HepG2 (cell line): ENCODE measurements around the gene CDK13. TPM values are rescaled to one million over a fixed set of nuclear protein-coding genes. Genes with fewer than 3 reads are reported as not detected.
A peak's percentile ranks its signal among the peaks of the same experiment; 100 is the strongest.

Source experiments
- ATRX ChIP-seq: sonication (generic); formaldehyde crosslinking; IDR thresholded peaks from 2 replicates; pipeline ENCODE4 v1.4.0; 2020; ENCODE audit warnings: missing genetic modification reagents, borderline replicate concordance
- BHLHE40 ChIP-seq: IDR thresholded peaks from 2 replicates; pipeline ENCODE4 v1.6.1; 2011; ENCODE audit warnings: low read length, improper control_type of control experiment
- ISX ChIP-seq: sonication (generic); formaldehyde crosslinking; conservative IDR thresholded peaks from 2 replicates; pipeline ENCODE4 v1.5.0; 2020; ENCODE audit warnings: missing genetic modification reagents
- MAF1 ChIP-seq: sonication (generic); formaldehyde crosslinking; IDR thresholded peaks from 2 replicates; pipeline ENCODE4 v1.5.0; 2020; ENCODE audit warnings: missing genetic modification reagents, borderline replicate concordance
- MYC ChIP-seq: sonication (generic); formaldehyde crosslinking; IDR thresholded peaks from 2 replicates; pipeline ENCODE4 v1.9.0; 2021; ENCODE audit warnings: missing genetic modification reagents, borderline replicate concordance
- PHF20 ChIP-seq: sonication (generic); formaldehyde crosslinking; IDR thresholded peaks from 2 replicates; pipeline ENCODE4 v1.5.0; 2020; ENCODE audit warnings: mild to moderate bottlenecking, missing genetic modification reagents
- RFX3 ChIP-seq: IDR thresholded peaks from 2 replicates; pipeline ENCODE4 v1.6.1; 2016; ENCODE audit warnings: missing biosample characterization, missing genetic modification reagents
- SIN3A ChIP-seq: IDR thresholded peaks from 2 replicates; pipeline ENCODE4 v1.6.1; 2011; ENCODE audit warnings: low read depth, mild to moderate bottlenecking, control low read depth, low read length, borderline replicate concordance
- SIX4 ChIP-seq: sonication (generic); formaldehyde crosslinking; IDR thresholded peaks from 2 replicates; pipeline ENCODE4 v1.4.0; 2020; ENCODE audit warnings: missing genetic modification reagents
- TBX2 ChIP-seq: sonication (generic); formaldehyde crosslinking; IDR thresholded peaks from 2 replicates; pipeline ENCODE4 v1.5.0; 2020; ENCODE audit warnings: missing genetic modification reagents, mild to moderate bottlenecking, borderline replicate concordance
- ZFP36L1 ChIP-seq: sonication (generic); formaldehyde crosslinking; IDR thresholded peaks from 2 replicates; pipeline ENCODE4 v1.8.0; 2022; ENCODE audit warnings: mild to moderate bottlenecking, missing genetic modification reagents, moderate library complexity
- ZNF510 ChIP-seq: sonication (generic); formaldehyde crosslinking; IDR thresholded peaks from 2 replicates; pipeline ENCODE4 v1.4.0; 2020; ENCODE audit warnings: low read depth, mild to moderate bottlenecking, missing genetic modification reagents
- ZNF530 ChIP-seq: sonication (generic); formaldehyde crosslinking; IDR thresholded peaks from 2 replicates; pipeline ENCODE4 v1.5.0; 2020; ENCODE audit warnings: low read depth, mild to moderate bottlenecking, missing genetic modification reagents
- ZNF781 ChIP-seq: sonication (generic); formaldehyde crosslinking; IDR thresholded peaks from 2 replicates; pipeline ENCODE4 v1.5.1; 2020; ENCODE audit warnings: borderline replicate concordance, mild to moderate bottlenecking, missing genetic modification reagents; ENCODE audit errors: not compliant biosample characterization
- polyA plus RNA-seq, 8 experiments: library from polyadenylated mRNA; depleted of rRNA in 3 of 8; stranded (reverse) in 7 of 8; unstranded in 1 of 8; fragments of >200 nt; fragmentation: Illumina TruSeq in 4 of 8; extraction: Trizol in 4 of 8; gene quantifications; 2 replicates each; pipeline versions ENCODE4 v1.2.1 to v1.2.3, GENCODE V29; 2011 to 2016; ENCODE audit warnings: low read depth in 4 of 8, missing spikeins in 1 of 8, mixed read lengths in 1 of 8; ENCODE audit not compliant: insufficient read depth in 1 of 8
- total RNA-seq, 5 experiments: library from RNA; depleted of rRNA; stranded (reverse); fragments of >200 nt; fragmentation: Illumina TruSeq; extraction: Trizol; gene quantifications; 2 replicates each; pipeline ENCODE4 v1.2.3, GENCODE V29; 2016; ENCODE audit warnings: low read depth in 1 of 5
- TF ChIP-seq, protein P1 (sequence below): sonication (generic); formaldehyde crosslinking; conservative IDR thresholded peaks from 2 replicates; pipeline ENCODE4 v1.4.0; 2020; ENCODE audit warnings: mild to moderate bottlenecking, missing genetic modification reagents, moderate library complexity
- TF ChIP-seq, protein P2 (sequence below): IDR thresholded peaks from 2 replicates; pipeline ENCODE4 v1.6.1; 2016; ENCODE audit warnings: mild to moderate bottlenecking, missing biosample characterization, missing genetic modification reagents
- TF ChIP-seq, protein P3 (sequence below): sonication (generic); formaldehyde crosslinking; IDR thresholded peaks from 2 replicates; pipeline ENCODE4 v1.9.0; 2021; ENCODE audit warnings: missing genetic modification reagents, mild to moderate bottlenecking, borderline replicate concordance
- TF ChIP-seq, protein P4 (sequence below): sonication (generic); formaldehyde crosslinking; IDR thresholded peaks from 2 replicates; pipeline ENCODE4 v1.4.0; 2020; ENCODE audit warnings: mild to moderate bottlenecking, missing genetic modification reagents
- TF ChIP-seq, protein P5 (sequence below): IDR thresholded peaks from 2 replicates; pipeline ENCODE4 v1.6.1; 2016; ENCODE audit warnings: missing genetic modification reagents, missing compliant biosample characterization
- TF ChIP-seq, protein P6 (sequence below): IDR thresholded peaks from 2 replicates; pipeline ENCODE4 v1.6.1; 2016; ENCODE audit warnings: missing compliant biosample characterization, missing genetic modification reagents, borderline replicate concordance

The CDK13 gene
- total and polyA plus RNA-seq, 2 of the 13 experiments (the other 11 are each of a cell fraction or from before 2014, with no cell fraction given) = 21.0 to 40.9 TPM

DNA sequence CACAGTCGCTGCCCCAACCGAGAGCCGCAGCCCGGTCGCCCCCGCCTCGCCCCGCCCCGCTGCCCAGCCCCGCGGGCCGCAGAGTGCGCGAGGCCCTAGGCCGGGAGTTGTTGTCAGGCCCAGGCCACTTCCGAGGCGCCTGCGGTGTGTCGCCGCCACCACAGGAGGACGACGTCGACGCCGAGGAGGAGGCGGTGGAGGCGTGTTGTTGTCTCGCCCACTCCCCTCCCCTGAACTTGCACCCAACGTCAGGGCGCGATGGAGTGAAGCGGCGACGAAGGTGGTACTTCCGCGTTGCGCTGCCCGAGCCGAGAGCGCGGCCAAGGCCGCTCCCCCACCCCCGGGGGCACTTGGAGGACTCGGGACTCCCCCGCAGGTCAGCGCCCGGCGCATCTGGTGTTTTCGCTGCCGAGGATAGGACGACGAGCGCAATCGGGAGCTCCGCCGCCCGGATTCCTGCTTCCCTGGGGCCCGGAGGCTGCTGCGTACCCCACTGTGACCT is at the start of gene CDK13 (continued):
- peak; percentile 51; the same call in 1 of the 2 replicates for TF ChIP-seq MAF1 (CRISPR knock-in tag)
- peak; percentile 79; the same call in 1 of the 2 replicates for TF ChIP-seq ZFP36L1 (CRISPR knock-in tag)
- no peak; the same call in none of the 2 replicates for TF ChIP-seq MYC (CRISPR knock-in tag)
- TF ChIP-seq, protein P1, sequence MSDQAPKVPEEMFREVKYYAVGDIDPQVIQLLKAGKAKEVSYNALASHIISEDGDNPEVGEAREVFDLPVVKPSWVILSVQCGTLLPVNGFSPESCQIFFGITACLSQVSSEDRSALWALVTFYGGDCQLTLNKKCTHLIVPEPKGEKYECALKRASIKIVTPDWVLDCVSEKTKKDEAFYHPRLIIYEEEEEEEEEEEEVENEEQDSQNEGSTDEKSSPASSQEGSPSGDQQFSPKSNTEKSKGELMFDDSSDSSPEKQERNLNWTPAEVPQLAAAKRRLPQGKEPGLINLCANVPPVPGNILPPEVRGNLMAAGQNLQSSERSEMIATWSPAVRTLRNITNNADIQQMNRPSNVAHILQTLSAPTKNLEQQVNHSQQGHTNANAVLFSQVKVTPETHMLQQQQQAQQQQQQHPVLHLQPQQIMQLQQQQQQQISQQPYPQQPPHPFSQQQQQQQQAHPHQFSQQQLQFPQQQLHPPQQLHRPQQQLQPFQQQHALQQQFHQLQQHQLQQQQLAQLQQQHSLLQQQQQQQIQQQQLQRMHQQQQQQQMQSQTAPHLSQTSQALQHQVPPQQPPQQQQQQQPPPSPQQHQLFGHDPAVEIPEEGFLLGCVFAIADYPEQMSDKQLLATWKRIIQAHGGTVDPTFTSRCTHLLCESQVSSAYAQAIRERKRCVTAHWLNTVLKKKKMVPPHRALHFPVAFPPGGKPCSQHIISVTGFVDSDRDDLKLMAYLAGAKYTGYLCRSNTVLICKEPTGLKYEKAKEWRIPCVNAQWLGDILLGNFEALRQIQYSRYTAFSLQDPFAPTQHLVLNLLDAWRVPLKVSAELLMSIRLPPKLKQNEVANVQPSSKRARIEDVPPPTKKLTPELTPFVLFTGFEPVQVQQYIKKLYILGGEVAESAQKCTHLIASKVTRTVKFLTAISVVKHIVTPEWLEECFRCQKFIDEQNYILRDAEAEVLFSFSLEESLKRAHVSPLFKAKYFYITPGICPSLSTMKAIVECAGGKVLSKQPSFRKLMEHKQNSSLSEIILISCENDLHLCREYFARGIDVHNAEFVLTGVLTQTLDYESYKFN (CRISPR knock-in tag) = no peak
- TF ChIP-seq RFX3 (CRISPR knock-in tag) = no peak
- 0 out of 2 replicates have a peak, but pooled peaks have one; percentile 40 for TF ChIP-seq ISX
- TF ChIP-seq, protein P2, sequence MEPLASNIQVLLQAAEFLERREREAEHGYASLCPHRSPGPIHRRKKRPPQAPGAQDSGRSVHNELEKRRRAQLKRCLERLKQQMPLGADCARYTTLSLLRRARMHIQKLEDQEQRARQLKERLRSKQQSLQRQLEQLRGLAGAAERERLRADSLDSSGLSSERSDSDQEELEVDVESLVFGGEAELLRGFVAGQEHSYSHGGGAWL (CRISPR knock-in tag) = 0 out of 2 replicates have a peak, but pooled peaks have one; percentile 21
- TF ChIP-seq, protein P3, sequence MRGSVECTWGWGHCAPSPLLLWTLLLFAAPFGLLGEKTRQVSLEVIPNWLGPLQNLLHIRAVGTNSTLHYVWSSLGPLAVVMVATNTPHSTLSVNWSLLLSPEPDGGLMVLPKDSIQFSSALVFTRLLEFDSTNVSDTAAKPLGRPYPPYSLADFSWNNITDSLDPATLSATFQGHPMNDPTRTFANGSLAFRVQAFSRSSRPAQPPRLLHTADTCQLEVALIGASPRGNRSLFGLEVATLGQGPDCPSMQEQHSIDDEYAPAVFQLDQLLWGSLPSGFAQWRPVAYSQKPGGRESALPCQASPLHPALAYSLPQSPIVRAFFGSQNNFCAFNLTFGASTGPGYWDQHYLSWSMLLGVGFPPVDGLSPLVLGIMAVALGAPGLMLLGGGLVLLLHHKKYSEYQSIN (CRISPR knock-in tag) = no peak
- TF ChIP-seq PHF20 (CRISPR knock-in tag) = no peak
- no peak for TF ChIP-seq BHLHE40
- TF ChIP-seq ZNF781 (CRISPR knock-in tag) = peak; percentile 66
- TF ChIP-seq TBX2 (CRISPR knock-in tag) = peak; percentile 45; the same call in 1 of the 2 replicates
- TF ChIP-seq ZNF530 = no peak
- TF ChIP-seq SIN3A = peak; percentile 74; the same call in 1 of the 2 replicates
- TF ChIP-seq, protein P4, sequence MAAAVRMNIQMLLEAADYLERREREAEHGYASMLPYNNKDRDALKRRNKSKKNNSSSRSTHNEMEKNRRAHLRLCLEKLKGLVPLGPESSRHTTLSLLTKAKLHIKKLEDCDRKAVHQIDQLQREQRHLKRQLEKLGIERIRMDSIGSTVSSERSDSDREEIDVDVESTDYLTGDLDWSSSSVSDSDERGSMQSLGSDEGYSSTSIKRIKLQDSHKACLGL (CRISPR knock-in tag) = peak; percentile 72; the same call in 1 of the 2 replicates
- TF ChIP-seq ATRX = no peak
- TF ChIP-seq ZNF510 (CRISPR knock-in tag) = no peak
- TF ChIP-seq, protein P5, sequence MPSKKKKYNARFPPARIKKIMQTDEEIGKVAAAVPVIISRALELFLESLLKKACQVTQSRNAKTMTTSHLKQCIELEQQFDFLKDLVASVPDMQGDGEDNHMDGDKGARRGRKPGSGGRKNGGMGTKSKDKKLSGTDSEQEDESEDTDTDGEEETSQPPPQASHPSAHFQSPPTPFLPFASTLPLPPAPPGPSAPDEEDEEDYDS = no peak
- TF ChIP-seq, protein P6, sequence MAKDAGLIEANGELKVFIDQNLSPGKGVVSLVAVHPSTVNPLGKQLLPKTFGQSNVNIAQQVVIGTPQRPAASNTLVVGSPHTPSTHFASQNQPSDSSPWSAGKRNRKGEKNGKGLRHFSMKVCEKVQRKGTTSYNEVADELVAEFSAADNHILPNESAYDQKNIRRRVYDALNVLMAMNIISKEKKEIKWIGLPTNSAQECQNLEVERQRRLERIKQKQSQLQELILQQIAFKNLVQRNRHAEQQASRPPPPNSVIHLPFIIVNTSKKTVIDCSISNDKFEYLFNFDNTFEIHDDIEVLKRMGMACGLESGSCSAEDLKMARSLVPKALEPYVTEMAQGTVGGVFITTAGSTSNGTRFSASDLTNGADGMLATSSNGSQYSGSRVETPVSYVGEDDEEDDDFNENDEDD = no peak
- TF ChIP-seq SIX4 (CRISPR knock-in tag) = no peak
